IMR-90 (cell line): ENCODE data around the gene ANKRD63. TPM values are rescaled to one million over a fixed set of nuclear protein-coding genes. Genes with fewer than 3 reads are reported as not detected.

ENCODE experiments used
- ATAC-seq: fragments of 200-7000 bp; cut with Tn5 transposase; 2 replicates; pipeline ENCODE4 v1.9.1; 2020; ENCODE audit warnings: low read depth, mild to moderate bottlenecking, moderate library complexity
- BruUV-seq: library from RNA; stranded (reverse); fragments of 400-500 nt; replicated peaks from 2 replicates; lab custom pipeline; 2021; lab: Mats Ljungman, UMichigan
- CTCF ChIA-PET: fragments of 300-600 bp; formaldehyde crosslinking; extraction: SDS; loops from one replicate; lab custom pipeline; 2021; ENCODE audit warnings: antibody characterized with exemption; lab: Yijun Ruan, JAX
- POLR2A ChIA-PET: fragments of 300-600 bp; sonication (Branson Sonifier 250); formaldehyde crosslinking; loops from one replicate; lab custom pipeline; 2022; ENCODE audit warnings: antibody characterized with exemption; ENCODE audit not compliant: unreplicated experiment; lab: Charles Lee
- DNase-seq: peaks from one replicate; pipeline ENCODE4 v3.0.0; 2013
- H2AFZ ChIP-seq: replicated peaks from 2 replicates; pipeline ENCODE3; 2013; ENCODE audit warnings: low read length, mild to moderate bottlenecking; ENCODE audit not compliant: poor library complexity
- H2AK5ac ChIP-seq: 2 replicates; pipeline ENCODE4 v1.6.1; 2013; ENCODE audit warnings: low read depth, low read length, inconsistent platforms
- H2AK9ac ChIP-seq: replicated peaks from 2 replicates; pipeline ENCODE3; 2013; ENCODE audit warnings: mild to moderate bottlenecking, low read depth, low read length, moderate library complexity; ENCODE audit not compliant: poor library complexity
- H2BK120ac ChIP-seq: 2 replicates; pipeline ENCODE4 v1.6.1; 2013; ENCODE audit warnings: low read depth, low read length, inconsistent platforms
- H2BK15ac ChIP-seq: 3 replicates; pipeline ENCODE4 v1.6.1; 2013; ENCODE audit warnings: low read depth, low read length, inconsistent platforms
- H2BK20ac ChIP-seq: 2 replicates; pipeline ENCODE4 v1.6.1; 2013; ENCODE audit warnings: low read depth, mild to moderate bottlenecking, inconsistent platforms, low read length, moderate library complexity
- H2BK5ac ChIP-seq: 2 replicates; pipeline ENCODE4 v1.6.1; 2013; ENCODE audit warnings: mild to moderate bottlenecking, low read depth, low read length, inconsistent platforms; ENCODE audit not compliant: poor library complexity, severe bottlenecking
- H3K14ac ChIP-seq: replicated peaks from 2 replicates; pipeline ENCODE4 v1.6.1; 2013; ENCODE audit warnings: low read depth, low read length, inconsistent platforms
- H3K18ac ChIP-seq: 2 replicates; pipeline ENCODE4 v1.6.1; 2013; ENCODE audit warnings: low read depth, low read length, control low read depth
- H3K23ac ChIP-seq: 2 replicates; pipeline ENCODE4 v1.6.1; 2013; ENCODE audit warnings: low read depth, low read length, inconsistent platforms
- H3K27ac ChIP-seq: 2 replicates; pipeline ENCODE4 v1.5.1; 2013; ENCODE audit warnings: mild to moderate bottlenecking, control low read depth, low read length; ENCODE audit not compliant: insufficient read depth
- H3K27me3 ChIP-seq: 2 replicates; pipeline ENCODE4 v1.6.1; 2013; ENCODE audit warnings: low read length; ENCODE audit not compliant: control insufficient read depth, insufficient read depth
- H3K36me3 ChIP-seq: 2 replicates; pipeline ENCODE4 v1.6.1; 2013; ENCODE audit warnings: low read length, mixed read lengths; ENCODE audit not compliant: control insufficient read depth, insufficient read depth
- H3K4ac ChIP-seq: 2 replicates; pipeline ENCODE4 v1.6.1; 2013; ENCODE audit warnings: low read depth, low read length, inconsistent platforms
- H3K4me1 ChIP-seq: 2 replicates; pipeline ENCODE4 v1.6.1; 2013; ENCODE audit warnings: low read length, mixed read lengths; ENCODE audit not compliant: control insufficient read depth, insufficient read depth
- H3K4me2 ChIP-seq: 2 replicates; pipeline ENCODE4 v1.6.1; 2013; ENCODE audit warnings: low read depth, mild to moderate bottlenecking, control low read depth, low read length, moderate library complexity
- H3K4me3 ChIP-seq: 2 replicates; pipeline ENCODE4 v1.5.1; 2013; ENCODE audit warnings: low read depth, mild to moderate bottlenecking, control low read depth, low read length, moderate library complexity; ENCODE audit not compliant: insufficient read depth
- H3K56ac ChIP-seq: 2 replicates; pipeline ENCODE4 v1.6.1; 2013; ENCODE audit warnings: low read length, inconsistent platforms; ENCODE audit not compliant: insufficient read depth; ENCODE audit errors: extremely low read depth
- H3K79me1 ChIP-seq, 2 experiments: 2 replicates each; pipeline ENCODE4 v1.6.1; 2013; ENCODE audit warnings: low read length in 2 of 2, inconsistent platforms in 1 of 2, low read depth in 1 of 2
- H3K9ac ChIP-seq: 2 replicates; pipeline ENCODE4 v1.6.1; 2013; ENCODE audit warnings: low read depth, low read length, control low read depth
- H3K9me1 ChIP-seq: 2 replicates; pipeline ENCODE4 v1.6.1; 2013; ENCODE audit warnings: low read length, inconsistent platforms; ENCODE audit not compliant: insufficient read depth
- H3K9me3 ChIP-seq: 2 replicates; pipeline ENCODE4 v1.6.1; 2013; ENCODE audit warnings: low read length; ENCODE audit not compliant: control insufficient read depth, insufficient read depth
- H4K20me1 ChIP-seq: 2 replicates; pipeline ENCODE4 v1.6.1; 2013; ENCODE audit warnings: low read length, inconsistent platforms; ENCODE audit not compliant: insufficient read depth
- H4K5ac ChIP-seq: 2 replicates; pipeline ENCODE4 v1.6.1; 2013; ENCODE audit warnings: mild to moderate bottlenecking, low read depth, low read length, control low read depth
- H4K8ac ChIP-seq, 2 experiments: 2 replicates each; pipeline ENCODE4 v1.6.1; 2013; ENCODE audit warnings: low read depth in 2 of 2, low read length in 2 of 2, control low read depth in 1 of 2, inconsistent platforms in 1 of 2
- H4K91ac ChIP-seq: 2 replicates; pipeline ENCODE4 v1.6.1; 2013; ENCODE audit warnings: low read depth, low read length, inconsistent platforms; ENCODE audit not compliant: insufficient read depth
- BHLHE40 ChIP-seq: fragments of 150-350 bp; IDR thresholded peaks from 2 replicates; pipeline ENCODE4 v1.6.1; 2016; ENCODE audit warnings: mild to moderate bottlenecking, low read depth, low read length
- CEBPB ChIP-seq: IDR thresholded peaks from 2 replicates; pipeline ENCODE4 v1.6.1; 2012; ENCODE audit warnings: low read depth, low read length, improper control_type of control experiment
- CHD1 ChIP-seq: IDR thresholded peaks from 2 replicates; pipeline ENCODE4 v1.6.1; 2012; ENCODE audit warnings: low read depth, low read length, improper control_type of control experiment
- FOS ChIP-seq: fragments of 150-350 bp; IDR thresholded peaks from 2 replicates; pipeline ENCODE4 v1.6.1; 2016; ENCODE audit warnings: low read depth, low read length
- MAFK ChIP-seq: IDR thresholded peaks from 2 replicates; pipeline ENCODE4 v1.6.1; 2012; ENCODE audit warnings: low read depth, low read length, improper control_type of control experiment
- MAZ ChIP-seq: IDR thresholded peaks from 2 replicates; pipeline ENCODE4 v1.6.1; 2012; ENCODE audit warnings: low read depth, mild to moderate bottlenecking, low read length, improper control_type of control experiment, moderate library complexity, borderline replicate concordance
- MXI1 ChIP-seq: IDR thresholded peaks from 2 replicates; pipeline ENCODE4 v1.6.1; 2012; ENCODE audit warnings: low read depth, mild to moderate bottlenecking, low read length, moderate library complexity, borderline replicate concordance
- NFE2L2 ChIP-seq: fragments of 150-350 bp; IDR thresholded peaks from 2 replicates; pipeline ENCODE4 v1.6.1; 2016; ENCODE audit warnings: low read depth, mild to moderate bottlenecking, low read length
- POLR2A ChIP-seq: IDR thresholded peaks from 2 replicates; pipeline ENCODE4 v1.6.1; 2012; ENCODE audit warnings: mild to moderate bottlenecking, low read depth, low read length
- RAD21 ChIP-seq: IDR thresholded peaks from 2 replicates; pipeline ENCODE4 v1.6.1; 2012; ENCODE audit warnings: low read length, improper control_type of control experiment
- RCOR1 ChIP-seq: IDR thresholded peaks from 2 replicates; pipeline ENCODE4 v1.6.1; 2012; ENCODE audit warnings: mild to moderate bottlenecking, low read length, improper control_type of control experiment; ENCODE audit not compliant: insufficient replicate concordance
- RFX5 ChIP-seq: IDR thresholded peaks from 2 replicates; pipeline ENCODE4 v1.8.0; 2012; ENCODE audit warnings: low read depth, mild to moderate bottlenecking, low read length, moderate library complexity
- SMC3 ChIP-seq: fragments of 150-350 bp; IDR thresholded peaks from 2 replicates; pipeline ENCODE4 v1.6.1; 2016; ENCODE audit warnings: low read depth, mild to moderate bottlenecking, antibody characterized with exemption, low read length, moderate library complexity
- WGBS, 2 experiments: methylation state at CpG; one replicate each; pipeline versions ENCODE4 v1.1.5 to v1.1.7; 2013; ENCODE audit warnings: missing lambda C conversion rate in 2 of 2; ENCODE audit not compliant: insufficient read length in 1 of 2; ENCODE audit errors: extremely low coverage in 2 of 2; 5-methylcytosine and 5-hydroxymethylcytosine counted together
- dilution Hi-C: fragments of 300-500 bp; cut with HindIII; formaldehyde crosslinking; loops from one replicate; pipeline ENCODE4 v1.14.3; 2018; ENCODE audit warnings: low sequenced_read_pairs; ENCODE audit not compliant: unreplicated experiment
- in situ Hi-C: fragments of 300-500 bp; cut with MboI; formaldehyde crosslinking; loops from 3 replicates; pipeline ENCODE4 v1.14.3; 2019; ENCODE audit warnings: low sequenced_read_pairs, inconsistent platforms, mixed read lengths
- intact Hi-C: fragments of 100-400 bp; cut with micrococcal nuclease; formaldehyde crosslinking; loops from 2 replicates; pipeline ENCODE4 v1.10.0; 2022
- polyA plus RNA-seq, 3 experiments: library from polyadenylated mRNA; depleted of rRNA; stranded (reverse); fragments of >200 nt; gene quantifications; 2 replicates each; pipeline ENCODE4 v1.2.3, GENCODE V29; 2012; ENCODE audit warnings: low replicate concordance in 1 of 3
- total RNA-seq: library from RNA; depleted of rRNA; stranded (reverse); fragments of >200 nt; gene quantifications from 2 replicates; pipeline ENCODE4 v1.2.3, GENCODE V29; 2012
- TF ChIP-seq, protein P1 (sequence below): fragments of 150-350 bp; IDR thresholded peaks from 2 replicates; pipeline ENCODE4 v1.6.1; 2017; ENCODE audit warnings: mild to moderate bottlenecking, antibody characterized with exemption, low read length, low read depth
- TF ChIP-seq, protein P2 (sequence below): conservative IDR thresholded peaks from 2 replicates; pipeline ENCODE4 v1.5.1; 2012; ENCODE audit warnings: mild to moderate bottlenecking, low read depth, low read length, improper control_type of control experiment
- TF ChIP-seq, protein P3 (sequence below): fragments of 150-350 bp; IDR thresholded peaks from 2 replicates; pipeline ENCODE4 v1.6.1; 2016; ENCODE audit warnings: low read depth, mild to moderate bottlenecking, low read length, moderate library complexity, borderline replicate concordance

ANKRD63 gene
- total and polyA plus RNA-seq, 2 of the 4 experiments (the other 2 are of a cell fraction): not detected

DNA sequence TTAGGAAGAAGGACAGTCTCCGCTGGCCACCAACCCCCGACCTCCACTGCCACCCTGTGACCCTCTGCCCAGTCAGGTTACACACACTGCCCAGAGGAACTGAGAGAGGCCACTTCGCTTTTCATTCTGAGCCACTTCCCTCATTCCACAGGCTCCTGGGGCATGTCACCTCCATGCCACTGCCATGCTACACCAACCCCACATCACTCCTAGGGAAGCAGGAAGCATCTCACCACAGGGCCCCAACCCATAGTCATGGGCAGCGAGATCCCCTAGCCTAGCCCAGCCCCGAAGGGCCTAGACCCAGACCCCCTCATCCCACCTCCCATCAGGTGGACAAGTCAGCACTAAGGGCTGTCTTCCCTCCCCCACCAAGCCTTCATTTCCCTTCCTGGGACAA lies 23.5 kb upstream of the ANKRD63 start:
- H2BK20ac ChIP-seq: no peak overlapping the region
- H3K36me3 ChIP-seq: no peaks in the 10 kb centered on the region
- ChIA-PET CTCF (interaction anchor here (2.2 kb wide), 1 partner anchor 27 kb away, joined by 8 read pairs; no protein-coding TSS in a partner anchor), POLR2A (no interaction called here)
- intact Hi-C loops (no loop called here), dilution Hi-C loops (no loop called here), in situ Hi-C loops (no loop called here)
- H4K20me1 ChIP-seq: no peaks in the 10 kb centered on the region
- no peak overlapping the region for H4K8ac ChIP-seq
- no peak overlapping the region for H3K18ac ChIP-seq
- no peak for DNase-seq
- no peak overlapping the region for H3K27ac ChIP-seq
- H3K4me1 ChIP-seq: peaks cover 6% of the 10 kb centered on the region
- H3K9me3 ChIP-seq: no peaks in the 10 kb centered on the region
- no TSS peak for BruUV-seq
- TF ChIP-seq RFX5: no peak
- no peak for TF ChIP-seq MAZ
- TF ChIP-seq FOS: no peak
- TF ChIP-seq MAFK: no peak
- TF ChIP-seq RCOR1: no peak
- TF ChIP-seq, protein P1, sequence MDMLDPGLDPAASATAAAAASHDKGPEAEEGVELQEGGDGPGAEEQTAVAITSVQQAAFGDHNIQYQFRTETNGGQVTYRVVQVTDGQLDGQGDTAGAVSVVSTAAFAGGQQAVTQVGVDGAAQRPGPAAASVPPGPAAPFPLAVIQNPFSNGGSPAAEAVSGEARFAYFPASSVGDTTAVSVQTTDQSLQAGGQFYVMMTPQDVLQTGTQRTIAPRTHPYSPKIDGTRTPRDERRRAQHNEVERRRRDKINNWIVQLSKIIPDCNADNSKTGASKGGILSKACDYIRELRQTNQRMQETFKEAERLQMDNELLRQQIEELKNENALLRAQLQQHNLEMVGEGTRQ: no peak
- TF ChIP-seq CEBPB: no peak
- no peak for TF ChIP-seq BHLHE40
- TF ChIP-seq POLR2A: no peak
- TF ChIP-seq RAD21: no peak
- TF ChIP-seq NFE2L2: no peak
- no peak for TF ChIP-seq MXI1
- TF ChIP-seq, protein P2, sequence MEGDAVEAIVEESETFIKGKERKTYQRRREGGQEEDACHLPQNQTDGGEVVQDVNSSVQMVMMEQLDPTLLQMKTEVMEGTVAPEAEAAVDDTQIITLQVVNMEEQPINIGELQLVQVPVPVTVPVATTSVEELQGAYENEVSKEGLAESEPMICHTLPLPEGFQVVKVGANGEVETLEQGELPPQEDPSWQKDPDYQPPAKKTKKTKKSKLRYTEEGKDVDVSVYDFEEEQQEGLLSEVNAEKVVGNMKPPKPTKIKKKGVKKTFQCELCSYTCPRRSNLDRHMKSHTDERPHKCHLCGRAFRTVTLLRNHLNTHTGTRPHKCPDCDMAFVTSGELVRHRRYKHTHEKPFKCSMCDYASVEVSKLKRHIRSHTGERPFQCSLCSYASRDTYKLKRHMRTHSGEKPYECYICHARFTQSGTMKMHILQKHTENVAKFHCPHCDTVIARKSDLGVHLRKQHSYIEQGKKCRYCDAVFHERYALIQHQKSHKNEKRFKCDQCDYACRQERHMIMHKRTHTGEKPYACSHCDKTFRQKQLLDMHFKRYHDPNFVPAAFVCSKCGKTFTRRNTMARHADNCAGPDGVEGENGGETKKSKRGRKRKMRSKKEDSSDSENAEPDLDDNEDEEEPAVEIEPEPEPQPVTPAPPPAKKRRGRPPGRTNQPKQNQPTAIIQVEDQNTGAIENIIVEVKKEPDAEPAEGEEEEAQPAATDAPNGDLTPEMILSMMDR: no peak
- TF ChIP-seq SMC3: no peak
- TF ChIP-seq, protein P3, sequence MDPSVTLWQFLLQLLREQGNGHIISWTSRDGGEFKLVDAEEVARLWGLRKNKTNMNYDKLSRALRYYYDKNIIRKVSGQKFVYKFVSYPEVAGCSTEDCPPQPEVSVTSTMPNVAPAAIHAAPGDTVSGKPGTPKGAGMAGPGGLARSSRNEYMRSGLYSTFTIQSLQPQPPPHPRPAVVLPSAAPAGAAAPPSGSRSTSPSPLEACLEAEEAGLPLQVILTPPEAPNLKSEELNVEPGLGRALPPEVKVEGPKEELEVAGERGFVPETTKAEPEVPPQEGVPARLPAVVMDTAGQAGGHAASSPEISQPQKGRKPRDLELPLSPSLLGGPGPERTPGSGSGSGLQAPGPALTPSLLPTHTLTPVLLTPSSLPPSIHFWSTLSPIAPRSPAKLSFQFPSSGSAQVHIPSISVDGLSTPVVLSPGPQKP: no peak
- TF ChIP-seq CHD1: no peak
- no peaks in the 10 kb centered on the region for H3K9me1 ChIP-seq
- H2AFZ ChIP-seq: peak overlapping the region; percentile 44
- H4K91ac ChIP-seq: no peak overlapping the region
- no peak overlapping the region for H4K5ac ChIP-seq
- no peak overlapping the region for H3K4me2 ChIP-seq
- H3K9ac ChIP-seq: no peak overlapping the region
- H2BK120ac ChIP-seq: no peak overlapping the region
- no peak overlapping the region for H3K14ac ChIP-seq
- no peak overlapping the region for H2BK5ac ChIP-seq
- no peak overlapping the region for H3K4me3 ChIP-seq
- no peak overlapping the region for H2BK15ac ChIP-seq
- H3K79me1 ChIP-seq: no peaks in the 10 kb centered on the region
- WGBS, 2 experiments: 72% methylated on average over 2 of the region's 5 CpGs; no CpG with 5 or more reads in 1 of the 2 experiments
- ATAC-seq: no peak
- no peak overlapping the region for H3K4ac ChIP-seq
- no peak overlapping the region for H2AK9ac ChIP-seq
- no peak overlapping the region for H3K23ac ChIP-seq
- H3K27me3 ChIP-seq: peaks cover 60% of the 10 kb centered on the region
- H2AK5ac ChIP-seq: no peak overlapping the region
- no peak overlapping the region for H3K56ac ChIP-seq
